ENCODE results near the gene PSMA4.

The PSMA4 gene

DNA sequence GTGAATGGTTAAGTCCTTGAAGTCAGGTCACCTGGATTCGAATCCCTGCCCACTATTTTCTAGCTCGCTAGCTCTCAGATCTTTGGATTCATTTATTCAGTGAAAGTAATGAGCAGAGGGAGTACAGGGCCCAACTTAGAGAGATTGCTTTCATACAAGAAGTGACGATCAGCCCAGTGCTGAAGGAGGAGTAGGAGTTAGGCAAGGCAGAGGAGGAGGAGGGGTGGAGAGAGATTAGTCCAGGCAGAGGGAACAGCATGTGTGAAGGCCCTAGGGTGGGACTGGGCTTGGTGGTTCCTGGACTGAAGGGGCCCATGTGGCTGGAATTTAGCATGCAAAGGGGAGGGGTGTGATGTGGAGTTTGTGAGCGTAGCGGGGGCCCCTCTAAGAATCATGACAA lies 21.2 kb downstream of the PSMA4 start:
- Histone ChIP-seq H3K27me3 (ENCODE audit: control insufficient read depth in 1 of 2, insufficient read depth in 1 of 2, low read length in 2 of 2) (peaks cover 3 to 29% of the 10 kb centered on the region in 2 experiments), H3K4me2 (ENCODE audit: low read length, poor library complexity, severe bottlenecking) (no peak overlapping the region), H3K79me1 (replicated peaks; ENCODE audit: low read length, poor library complexity, severe bottlenecking) (no peaks in the 10 kb centered on the region), H3K27ac (ENCODE audit: low read length, poor library complexity, severe bottlenecking) (no peak overlapping the region), H3K36me3 (ENCODE audit: control insufficient read depth in 1 of 2, insufficient read depth in 2 of 2, low read depth in 1 of 2, low read length in 2 of 2) (no peaks in the 10 kb centered on the region), H4K8ac (ENCODE audit: low read length) (no peak overlapping the region), H2BK15ac (ENCODE audit: low read depth, poor library complexity, severe bottlenecking) (no peak overlapping the region), H3K4me1 (ENCODE audit: control insufficient read depth, insufficient read depth, low read depth, low read length) (peaks cover 6% of the 10 kb centered on the region), H2BK120ac (ENCODE audit: low read depth, low read length) (no peak overlapping the region), H4K91ac (ENCODE audit: low read length) (no peak overlapping the region), H3K18ac (ENCODE audit: low read depth in 1 of 2, low read length in 2 of 2) (no peak overlapping the region), H3K23ac (ENCODE audit: low read length in 2 of 2) (no peak overlapping the region), H3K14ac (ENCODE audit: low read length in 2 of 2) (no peak overlapping the region), H2AFZ (ENCODE audit: low read depth, low read length) (no peak overlapping the region), H2BK12ac (ENCODE audit: low read length in 2 of 2) (no peak overlapping the region), H3K4me3 (ENCODE audit: insufficient read depth in 1 of 2, low read depth in 1 of 2, low read length in 2 of 2) (no peak overlapping the region), H2AK5ac (ENCODE audit: low read length, severe bottlenecking) (no peak overlapping the region), H3K4ac (ENCODE audit: low read depth in 1 of 2, low read length in 2 of 2) (no peak overlapping the region), H3K9me3 (ENCODE audit: control insufficient read depth, low read length) (no peaks in the 10 kb centered on the region), H2BK5ac (ENCODE audit: low read depth, low read length, poor library complexity, severe bottlenecking) (no peak overlapping the region), H3K9ac (ENCODE audit: low read length) (no peak overlapping the region)
- WGBS: 92% methylated on average over 5 of the region's 5 CpGs
- no peak for DNase-seq

DNA sequence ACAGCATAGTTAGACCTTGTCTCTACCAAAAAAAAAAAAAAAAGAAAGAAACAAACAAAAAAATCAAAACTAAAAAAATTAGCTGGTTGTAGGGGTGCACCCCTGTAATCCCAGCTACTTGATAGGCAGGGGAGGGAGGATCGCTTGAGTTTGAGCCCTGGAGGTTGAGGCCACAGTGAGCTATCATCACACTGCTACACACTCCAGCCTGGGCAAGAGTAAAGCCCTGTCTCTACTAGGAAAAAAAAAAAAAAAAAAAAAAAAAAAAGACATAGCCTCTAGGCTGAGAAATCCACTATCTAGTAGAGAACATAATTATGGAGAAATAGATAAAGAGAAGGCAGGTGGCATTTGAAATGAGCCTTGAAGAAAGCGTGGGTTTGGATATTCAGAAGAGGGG lies 22.8 kb downstream of the PSMA4 start:
- Histone ChIP-seq H2AK5ac (ENCODE audit: low read length, severe bottlenecking) (no peak overlapping the region), H3K4me2 (ENCODE audit: low read length, poor library complexity, severe bottlenecking) (no peak overlapping the region), H3K18ac (ENCODE audit: low read depth in 1 of 2, low read length in 2 of 2) (no peak overlapping the region), H4K8ac (ENCODE audit: low read length) (no peak overlapping the region), H3K14ac (ENCODE audit: low read length in 2 of 2) (no peak overlapping the region), H4K91ac (ENCODE audit: low read length) (no peak overlapping the region), H3K9ac (ENCODE audit: low read length) (no peak overlapping the region), H3K27ac (ENCODE audit: low read length, poor library complexity, severe bottlenecking) (no peak overlapping the region), H3K4me1 (ENCODE audit: control insufficient read depth, insufficient read depth, low read depth, low read length) (peaks cover 6% of the 10 kb centered on the region), H3K23ac (ENCODE audit: low read length in 2 of 2) (no peak overlapping the region), H2AFZ (ENCODE audit: low read depth, low read length) (no peak overlapping the region), H3K4me3 (ENCODE audit: insufficient read depth in 1 of 2, low read depth in 1 of 2, low read length in 2 of 2) (no peak overlapping the region), H2BK15ac (ENCODE audit: low read depth, poor library complexity, severe bottlenecking) (no peak overlapping the region), H3K9me3 (ENCODE audit: control insufficient read depth, low read length) (no peaks in the 10 kb centered on the region), H2BK12ac (ENCODE audit: low read length in 2 of 2) (no peak overlapping the region), H2BK120ac (ENCODE audit: low read depth, low read length) (no peak overlapping the region), H2BK5ac (ENCODE audit: low read depth, low read length, poor library complexity, severe bottlenecking) (no peak overlapping the region), H3K79me1 (replicated peaks; ENCODE audit: low read length, poor library complexity, severe bottlenecking) (no peaks in the 10 kb centered on the region), H3K27me3 (ENCODE audit: control insufficient read depth in 1 of 2, insufficient read depth in 1 of 2, low read length in 2 of 2) (peaks cover 3 to 36% of the 10 kb centered on the region in 2 experiments), H3K36me3 (ENCODE audit: control insufficient read depth in 1 of 2, insufficient read depth in 2 of 2, low read depth in 1 of 2, low read length in 2 of 2) (no peaks in the 10 kb centered on the region), H3K4ac (ENCODE audit: low read depth in 1 of 2, low read length in 2 of 2) (no peak overlapping the region)
- WGBS: 76% methylated on average over 1 of the region's 2 CpGs
- DNase-seq: no peak

DNA sequence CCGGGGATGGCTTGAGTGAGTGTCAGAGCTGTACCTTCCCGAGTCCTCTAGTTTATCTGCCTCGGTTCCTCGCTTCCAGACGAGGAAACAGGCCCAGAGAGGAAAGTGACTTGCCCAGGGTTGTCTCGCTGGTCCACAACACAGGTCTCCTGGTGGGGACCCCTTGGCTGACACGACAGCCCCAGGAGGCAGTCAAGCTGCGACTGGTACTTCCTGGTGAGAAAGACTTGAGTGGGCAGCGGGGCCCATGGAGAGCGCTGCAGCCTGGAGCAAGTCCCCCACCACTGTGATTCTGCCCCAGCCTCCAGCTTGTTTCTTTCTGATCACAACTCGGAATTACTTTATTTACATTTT lies 24.5 kb downstream of the PSMA4 start:
- peaks cover 3 to 40% of the 10 kb centered on the region in 2 experiments for H3K27me3 ChIP-seq (ENCODE audit: control insufficient read depth in 1 of 2, insufficient read depth in 1 of 2, low read length in 2 of 2)
- no peak overlapping the region for H4K8ac ChIP-seq (ENCODE audit: low read length)
- DNase-seq: no peak
- no peak overlapping the region for H2BK12ac ChIP-seq (ENCODE audit: low read length in 2 of 2)
- H2AFZ ChIP-seq (ENCODE audit: low read depth, low read length): peak overlapping the region; percentile 7
- H3K4me1 ChIP-seq (ENCODE audit: control insufficient read depth, insufficient read depth, low read depth, low read length): peaks cover 6% of the 10 kb centered on the region
- H3K4me3 ChIP-seq (ENCODE audit: insufficient read depth in 1 of 2, low read depth in 1 of 2, low read length in 2 of 2): peak overlapping the region in 1 of 2 experiments; percentile 82
- peak overlapping the region in 1 of 2 experiments; percentile 54 for H3K23ac ChIP-seq (ENCODE audit: low read length in 2 of 2)
- H2AK5ac ChIP-seq (ENCODE audit: low read length, severe bottlenecking): no peak overlapping the region
- no peak overlapping the region for H2BK5ac ChIP-seq (ENCODE audit: low read depth, low read length, poor library complexity, severe bottlenecking)
- no peaks in the 10 kb centered on the region for H3K36me3 ChIP-seq (ENCODE audit: control insufficient read depth in 1 of 2, insufficient read depth in 2 of 2, low read depth in 1 of 2, low read length in 2 of 2)
- no peak overlapping the region for H3K18ac ChIP-seq (ENCODE audit: low read depth in 1 of 2, low read length in 2 of 2)
- no peaks in the 10 kb centered on the region for H3K79me1 ChIP-seq (replicated peaks; ENCODE audit: low read length, poor library complexity, severe bottlenecking)
- H3K9ac ChIP-seq (ENCODE audit: low read length): no peak overlapping the region
- H3K4me2 ChIP-seq (ENCODE audit: low read length, poor library complexity, severe bottlenecking): peak overlapping the region; percentile 44
- WGBS: 67% methylated on average over 11 of the region's 11 CpGs
- H2BK15ac ChIP-seq (ENCODE audit: low read depth, poor library complexity, severe bottlenecking): no peak overlapping the region
- no peak overlapping the region for H3K27ac ChIP-seq (ENCODE audit: low read length, poor library complexity, severe bottlenecking)
- H3K4ac ChIP-seq (ENCODE audit: low read depth in 1 of 2, low read length in 2 of 2): no peak overlapping the region
- no peak overlapping the region for H2BK120ac ChIP-seq (ENCODE audit: low read depth, low read length)
- no peak overlapping the region for H4K91ac ChIP-seq (ENCODE audit: low read length)
- H3K9me3 ChIP-seq (ENCODE audit: control insufficient read depth, low read length): no peaks in the 10 kb centered on the region
- no peak overlapping the region for H3K14ac ChIP-seq (ENCODE audit: low read length in 2 of 2)

DNA sequence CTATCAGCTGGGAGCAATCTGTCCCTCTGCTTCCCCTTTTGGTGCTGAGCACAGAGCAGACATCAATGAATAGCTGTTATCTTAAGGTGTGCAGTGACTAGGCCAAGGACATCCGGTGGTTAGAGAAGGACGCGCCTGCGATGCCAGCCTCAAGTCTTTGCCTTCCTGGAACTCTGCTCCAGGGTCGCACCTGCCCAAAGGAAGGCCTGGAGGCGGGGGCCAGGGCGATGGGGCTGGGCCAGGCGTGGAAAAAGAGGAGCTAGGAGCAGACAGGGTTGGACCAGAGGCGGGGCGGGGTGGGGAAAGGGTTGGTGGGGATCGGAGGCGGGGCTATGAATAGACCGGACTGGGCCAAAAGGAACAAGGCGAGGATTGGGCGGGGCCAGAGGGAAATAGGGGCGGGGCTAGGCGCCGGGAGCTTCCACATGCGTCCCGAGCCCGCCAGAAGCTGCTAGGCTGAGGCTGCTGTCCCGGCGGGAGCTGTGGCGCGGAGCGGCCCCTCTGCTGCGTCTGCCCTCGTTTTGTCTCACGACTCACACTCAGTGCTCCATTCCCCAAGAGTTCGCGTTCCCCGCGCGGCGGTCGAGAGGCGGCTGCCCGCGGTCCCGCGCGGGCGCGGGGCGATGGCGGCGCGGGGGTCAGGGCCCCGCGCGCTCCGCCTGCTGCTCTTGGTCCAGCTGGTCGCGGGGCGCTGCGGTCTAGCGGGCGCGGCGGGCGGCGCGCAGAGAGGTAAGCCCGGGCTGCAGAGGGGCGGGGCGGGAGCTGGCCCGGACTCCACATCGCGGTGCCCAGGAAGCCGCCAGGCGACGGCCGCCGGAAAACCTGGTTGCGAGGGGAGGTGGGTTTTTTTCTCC lies 25.1 kb downstream of the PSMA4 start, which contains the start of gene CHRNA5:
Gene CHRNA5 (plus strand): TSS at position 424 of the 854 bp plus-strand sequence. CDS start 200 bp downstream, at position 624.
- Histone ChIP-seq H3K23ac (ENCODE audit: low read length in 2 of 2) (peak within 1 kb of the TSS in 1 of 2 experiments; percentile 54), H3K4me2 (ENCODE audit: low read length, poor library complexity, severe bottlenecking) (peak within 1 kb of the TSS; percentile 96), H2AK5ac (ENCODE audit: low read length, severe bottlenecking) (no peak within 1 kb of the TSS), H3K18ac (ENCODE audit: low read depth in 1 of 2, low read length in 2 of 2) (peak within 1 kb of the TSS in 1 of 2 experiments; percentile 48), H3K27me3 (ENCODE audit: control insufficient read depth in 1 of 2, insufficient read depth in 1 of 2, low read length in 2 of 2) (peaks cover 3 to 40% of the 10 kb centered on the region in 2 experiments), H3K36me3 (ENCODE audit: control insufficient read depth in 1 of 2, insufficient read depth in 2 of 2, low read depth in 1 of 2, low read length in 2 of 2) (no peaks in the 10 kb centered on the region), H2AFZ (ENCODE audit: low read depth, low read length) (peak within 1 kb of the TSS; percentile 83), H2BK5ac (ENCODE audit: low read depth, low read length, poor library complexity, severe bottlenecking) (no peak within 1 kb of the TSS), H3K79me1 (replicated peaks; ENCODE audit: low read length, poor library complexity, severe bottlenecking) (no peaks in the 10 kb centered on the region), H3K4me3 (ENCODE audit: insufficient read depth in 1 of 2, low read depth in 1 of 2, low read length in 2 of 2) (peak within 1 kb of the TSS; percentile 73 to 82), H4K8ac (ENCODE audit: low read length) (no peak within 1 kb of the TSS), H3K9ac (ENCODE audit: low read length) (peak within 1 kb of the TSS; percentile 61), H2BK12ac (ENCODE audit: low read length in 2 of 2) (no peak within 1 kb of the TSS), H3K27ac (ENCODE audit: low read length, poor library complexity, severe bottlenecking) (no peak within 1 kb of the TSS), H3K4me1 (ENCODE audit: control insufficient read depth, insufficient read depth, low read depth, low read length) (peaks cover 6% of the 10 kb centered on the region), H3K14ac (ENCODE audit: low read length in 2 of 2) (no peak within 1 kb of the TSS), H3K4ac (ENCODE audit: low read depth in 1 of 2, low read length in 2 of 2) (no peak within 1 kb of the TSS), H2BK15ac (ENCODE audit: low read depth, poor library complexity, severe bottlenecking) (no peak within 1 kb of the TSS), H3K9me3 (ENCODE audit: control insufficient read depth, low read length) (no peaks in the 10 kb centered on the region), H2BK120ac (ENCODE audit: low read depth, low read length) (no peak within 1 kb of the TSS), H4K91ac (ENCODE audit: low read length) (no peak within 1 kb of the TSS)
- WGBS: under 1% methylated on average over 61 of the region's 75 CpGs
- peak; percentile 87 for DNase-seq
